Keratinocyte (primary cell): Measurements from ENCODE around the gene TNFSF10. TPM values are rescaled to one million over a fixed set of nuclear protein-coding genes. Genes with fewer than 3 reads are reported as not detected.
A peak's percentile ranks its signal among the peaks of the same experiment; 100 is the strongest.

Experiments used
- DNase-seq: peaks from one replicate; pipeline ENCODE4 v3.0.0-alpha.2; 2011; ENCODE audit warnings: low read depth, missing footprints, low spot score
- FAIRE-seq: peaks from 2 replicates; lab custom pipeline; 2011; peaks lifted over from hg19 to GRCh38; lab: Jason Lieb, UNC
- H2AFZ ChIP-seq: 2 replicates; pipeline ENCODE4 v1.6.0; 2012; ENCODE audit warnings: low read length, control low read depth, inconsistent platforms; ENCODE audit not compliant: control insufficient read depth
- H3K27ac ChIP-seq: 2 replicates; pipeline ENCODE4 v1.5.1; 2011; ENCODE audit warnings: low read length; ENCODE audit not compliant: control insufficient read depth, insufficient read depth
- H3K27me3 ChIP-seq: 3 replicates; pipeline ENCODE4 v1.6.0; 2011; ENCODE audit warnings: low read length; ENCODE audit not compliant: control insufficient read depth, insufficient read depth; ENCODE audit errors: extremely low read depth
- H3K36me3 ChIP-seq, 2 experiments: 2 replicates in 1 of 2; 3 replicates in 1 of 2; pipeline ENCODE4 v1.5.1; 2011; ENCODE audit warnings: low read length in 2 of 2, mild to moderate bottlenecking in 1 of 2; ENCODE audit not compliant: control insufficient read depth in 2 of 2, insufficient read depth in 2 of 2; ENCODE audit errors: extremely low read depth in 1 of 2
- H3K4me1 ChIP-seq: 3 replicates; pipeline ENCODE4 v1.5.1; 2011; ENCODE audit warnings: low read length; ENCODE audit not compliant: control insufficient read depth, insufficient read depth; ENCODE audit errors: extremely low read depth
- H3K4me2 ChIP-seq: 3 replicates; pipeline ENCODE4 v1.6.0; 2011; ENCODE audit warnings: low read depth, low read length; ENCODE audit not compliant: control insufficient read depth, insufficient read depth; ENCODE audit errors: extremely low read depth
- H3K4me3 ChIP-seq, 3 experiments: fragments of 200-600 bp in 1 of 3; sonication (generic) in 1 of 3; 2 replicates in 2 of 3; 3 replicates in 1 of 3; pipeline ENCODE4 v1.5.1; 2011 to 2016; ENCODE audit warnings: low read length in 3 of 3, mild to moderate bottlenecking in 3 of 3, control low read depth in 2 of 3, inconsistent platforms in 1 of 3, low read depth in 1 of 3, mixed read lengths in 1 of 3, mixed run types in 1 of 3, moderate library complexity in 1 of 3; ENCODE audit not compliant: control insufficient read depth in 2 of 3, insufficient read depth in 2 of 3; ENCODE audit errors: extremely low read depth in 1 of 3
- H3K79me2 ChIP-seq: 2 replicates; pipeline ENCODE4 v1.6.0; 2012; ENCODE audit warnings: low read length; ENCODE audit not compliant: control insufficient read depth, insufficient read depth
- H3K9ac ChIP-seq: 3 replicates; pipeline ENCODE4 v1.6.0; 2011; ENCODE audit warnings: low read length; ENCODE audit not compliant: control insufficient read depth, insufficient read depth; ENCODE audit errors: extremely low read depth
- H3K9me1 ChIP-seq: 3 replicates; pipeline ENCODE4 v1.6.0; 2011; ENCODE audit warnings: low read length; ENCODE audit not compliant: control insufficient read depth, insufficient read depth; ENCODE audit errors: extremely low read depth
- H3K9me3 ChIP-seq: 2 replicates; pipeline ENCODE4 v1.5.1; 2012; ENCODE audit warnings: low read depth, low read length; ENCODE audit not compliant: control insufficient read depth
- H4K20me1 ChIP-seq: 3 replicates; pipeline ENCODE4 v1.6.0; 2011; ENCODE audit warnings: low read length; ENCODE audit not compliant: control insufficient read depth, insufficient read depth; ENCODE audit errors: extremely low read depth
- EZH2 ChIP-seq: IDR thresholded peaks from one replicate; pipeline ENCODE4 v1.6.1; 2012; ENCODE audit warnings: inconsistent platforms, mild to moderate bottlenecking, low read length, moderate library complexity
- dilution Hi-C: fragments of 300-500 bp; cut with MboI; formaldehyde crosslinking; loops from one replicate; pipeline ENCODE4 v1.7.0; 2020; ENCODE audit warnings: low sequenced_read_pairs; ENCODE audit not compliant: extremely low pct_ligation_motif_present
- polyA plus RNA-seq, 5 experiments: library from polyadenylated mRNA; depleted of rRNA in 3 of 5; stranded (reverse) in 3 of 5; stranded (forward) in 1 of 5; unstranded in 1 of 5; fragments of >200 nt; gene quantifications; 1 replicate in 1 of 5; 2 replicates in 3 of 5; 3 replicates in 1 of 5; pipeline versions ENCODE4 v1.2.1 to v1.2.3, GENCODE V29; 2011 to 2012; ENCODE audit warnings: missing spikeins in 2 of 5, low read depth in 1 of 5, low replicate concordance in 1 of 5
- TF ChIP-seq, protein P1 (sequence below), 3 experiments: IDR thresholded peaks in 1 of 3; conservative IDR thresholded peaks in 1 of 3; optimal IDR thresholded peaks in 1 of 3; 2 replicates in 2 of 3; 3 replicates in 1 of 3; pipeline versions ENCODE3 to v1.5.1; 2011; ENCODE audit warnings: low read length in 3 of 3, mild to moderate bottlenecking in 3 of 3, moderate library complexity in 2 of 3, control low read depth in 1 of 3, inconsistent platforms in 1 of 3; ENCODE audit not compliant: insufficient read depth in 2 of 3; ENCODE audit errors: extremely low read depth in 1 of 3

The TNFSF10 gene
- polyA plus RNA-seq, 1 donor (not counting 4 experiments of a cell fraction or from before 2014, with no cell fraction given) = 21.7 TPM

DNA sequence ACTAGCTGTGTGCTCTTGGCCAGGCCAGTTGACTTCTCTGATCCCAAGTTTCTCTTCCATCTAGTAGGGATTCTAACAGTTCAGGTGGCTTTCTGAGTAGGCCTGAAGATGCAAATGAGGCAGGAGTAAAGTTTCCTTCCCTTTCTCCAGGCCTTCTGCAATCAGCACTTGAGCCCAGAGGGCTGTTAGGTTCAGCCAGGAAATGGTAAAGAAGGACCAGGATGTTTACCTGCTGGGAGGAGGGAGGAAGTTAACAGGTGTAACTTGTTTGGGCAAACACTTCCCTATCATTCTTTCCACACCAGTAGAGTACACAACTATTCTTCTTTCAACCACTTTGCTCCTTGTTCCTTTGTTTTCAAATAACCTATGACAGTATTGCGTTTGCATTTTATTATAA, 13.3 kb upstream of the TNFSF10 start:
- Histone ChIP-seq H3K79me2 (no peaks in the 10 kb centered on the region), H3K4me2 (no peak overlapping the region), H2AFZ (peak overlapping the region; percentile 49), H3K9me1 (no peaks in the 10 kb centered on the region), H3K4me3 (no peak overlapping the region), H4K20me1 (no peaks in the 10 kb centered on the region), H3K27ac (peak overlapping the region; percentile 84), H3K36me3 (no peaks in the 10 kb centered on the region), H3K27me3 (no peaks in the 10 kb centered on the region), H3K9me3 (no peaks in the 10 kb centered on the region), H3K4me1 (peaks cover 18% of the 10 kb centered on the region), H3K9ac (no peak overlapping the region)
- dilution Hi-C loops = no loop called here
- DNase-seq = no peak
- FAIRE-seq = peak; percentile 13
- TF ChIP-seq, protein P1, sequence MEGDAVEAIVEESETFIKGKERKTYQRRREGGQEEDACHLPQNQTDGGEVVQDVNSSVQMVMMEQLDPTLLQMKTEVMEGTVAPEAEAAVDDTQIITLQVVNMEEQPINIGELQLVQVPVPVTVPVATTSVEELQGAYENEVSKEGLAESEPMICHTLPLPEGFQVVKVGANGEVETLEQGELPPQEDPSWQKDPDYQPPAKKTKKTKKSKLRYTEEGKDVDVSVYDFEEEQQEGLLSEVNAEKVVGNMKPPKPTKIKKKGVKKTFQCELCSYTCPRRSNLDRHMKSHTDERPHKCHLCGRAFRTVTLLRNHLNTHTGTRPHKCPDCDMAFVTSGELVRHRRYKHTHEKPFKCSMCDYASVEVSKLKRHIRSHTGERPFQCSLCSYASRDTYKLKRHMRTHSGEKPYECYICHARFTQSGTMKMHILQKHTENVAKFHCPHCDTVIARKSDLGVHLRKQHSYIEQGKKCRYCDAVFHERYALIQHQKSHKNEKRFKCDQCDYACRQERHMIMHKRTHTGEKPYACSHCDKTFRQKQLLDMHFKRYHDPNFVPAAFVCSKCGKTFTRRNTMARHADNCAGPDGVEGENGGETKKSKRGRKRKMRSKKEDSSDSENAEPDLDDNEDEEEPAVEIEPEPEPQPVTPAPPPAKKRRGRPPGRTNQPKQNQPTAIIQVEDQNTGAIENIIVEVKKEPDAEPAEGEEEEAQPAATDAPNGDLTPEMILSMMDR (optimal IDR thresholded peaks at IDR 0.05 in 1 of 3, IDR thresholded peaks at IDR 0.05 in 1 of 3, conservative IDR thresholded peaks at IDR 0.05 in 1 of 3; ENCODE audit: extremely low read depth in 1 of 3, insufficient read depth in 2 of 3, low read length in 3 of 3) = no peak
- TF ChIP-seq EZH2 = no peak

DNA sequence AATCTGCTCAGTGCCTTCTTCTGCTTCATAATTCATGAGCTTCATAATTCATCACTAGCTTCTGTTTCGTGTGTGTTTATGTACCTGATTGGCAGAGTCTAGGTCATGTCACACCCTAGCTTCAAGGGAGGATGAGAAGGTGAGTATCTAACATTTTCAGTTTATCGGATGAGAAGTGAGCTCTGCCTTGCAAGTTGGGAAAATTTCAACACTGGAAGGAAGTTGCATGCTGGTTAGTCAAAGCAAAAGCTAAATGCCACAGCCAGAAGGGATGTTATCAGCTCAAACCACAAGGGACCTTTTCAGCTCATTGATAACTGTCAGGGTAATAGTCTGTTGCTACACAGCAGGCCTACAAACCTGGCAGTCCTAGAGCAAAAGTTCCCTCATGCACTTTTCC, 7.3 kb upstream of the TNFSF10 start:
- Histone ChIP-seq H3K4me1 (no peaks in the 10 kb centered on the region), H3K4me2 (no peak overlapping the region), H3K79me2 (no peaks in the 10 kb centered on the region), H3K27ac (no peak overlapping the region), H3K36me3 (no peaks in the 10 kb centered on the region), H3K9ac (no peak overlapping the region), H3K9me1 (no peaks in the 10 kb centered on the region), H2AFZ (peak overlapping the region; percentile 15), H3K9me3 (no peaks in the 10 kb centered on the region), H4K20me1 (no peaks in the 10 kb centered on the region), H3K27me3 (no peaks in the 10 kb centered on the region), H3K4me3 (no peak overlapping the region)
- DNase-seq = no peak
- dilution Hi-C loops = no loop called here
- no peak for TF ChIP-seq EZH2
- TF ChIP-seq, protein P1 (optimal IDR thresholded peaks at IDR 0.05 in 1 of 3, IDR thresholded peaks at IDR 0.05 in 1 of 3, conservative IDR thresholded peaks at IDR 0.05 in 1 of 3; ENCODE audit: extremely low read depth in 1 of 3, insufficient read depth in 2 of 3, low read length in 3 of 3) = no peak
- peak; percentile 39 for FAIRE-seq
